Heart left ventricle (tissue), 16 donors: ENCODE data around the gene PSMA6. TPM values are rescaled to one million over a fixed set of nuclear protein-coding genes. Genes with fewer than 3 reads are reported as not detected.
"Not testable (repeated sequence)": the region's sequence is repeated elsewhere in the genome, so short reads cannot be mapped to it uniquely, and the experiment has no call there.

Experiments
- ATAC-seq, 4 donors: fragments of 200-7000 bp; cut with Tn5 transposase; one replicate each; pipeline ENCODE4 v1.9.1; 2020 to 2022; ENCODE audit warnings: moderate library complexity in 4 of 4, mild to moderate bottlenecking in 3 of 4, moderate number of reproducible peaks in 1 of 4
- DNase-seq, 5 donors: peaks; one replicate each; pipeline ENCODE4 v3.0.0-alpha.2; 2020
- H3K27ac ChIP-seq, 12 donors: fragments of 200-600 bp; sonication (generic) in 4 of 12; one replicate each; pipeline versions ENCODE4 v1.5.0 to v1.8.0; 2016 to 2022; ENCODE audit warnings: mild to moderate bottlenecking in 2 of 12
- H3K27me3 ChIP-seq, 9 donors: fragments of 200-600 bp; sonication (generic) in 2 of 9; one replicate each; pipeline versions ENCODE4 v1.5.1 to v1.8.0; 2016 to 2022; ENCODE audit warnings: mild to moderate bottlenecking in 3 of 9
- H3K36me3 ChIP-seq, 9 donors: fragments of 200-600 bp; sonication (generic) in 2 of 9; one replicate each; pipeline versions ENCODE4 v1.5.0 to v1.8.0; 2018 to 2022; ENCODE audit warnings: mild to moderate bottlenecking in 2 of 9
- H3K4me1 ChIP-seq, 12 donors: fragments of 200-600 bp; sonication (generic) in 4 of 12; one replicate each; pipeline versions ENCODE4 v1.5.0 to v1.8.0; 2016 to 2022; ENCODE audit warnings: mild to moderate bottlenecking in 3 of 12
- H3K4me3 ChIP-seq, 12 donors: fragments of 200-600 bp; sonication (generic) in 4 of 12; one replicate each; pipeline versions ENCODE4 v1.5.0 to v1.8.0; 2017 to 2022; ENCODE audit warnings: mild to moderate bottlenecking in 9 of 12, moderate library complexity in 4 of 12
- H3K9me3 ChIP-seq, 12 donors: fragments of 200-600 bp; sonication (generic) in 4 of 12; one replicate each; pipeline versions ENCODE4 v1.5.0 to v1.8.0; 2016 to 2022; ENCODE audit warnings: mild to moderate bottlenecking in 1 of 12
- CTCF ChIP-seq, 12 donors: fragments of 200-600 bp; sonication (generic) in 4 of 12; IDR thresholded peaks; one replicate each; pipeline versions ENCODE4 v1.5.0 to v1.8.0; 2018 to 2022; ENCODE audit warnings: antibody characterized with exemption in 12 of 12, mild to moderate bottlenecking in 5 of 12
- POLR2A ChIP-seq, 2 donors: fragments of 450-650 bp; IDR thresholded peaks; one replicate each; pipeline ENCODE4 v1.6.1; 2017; ENCODE audit warnings: antibody characterized with exemption in 2 of 2, mild to moderate bottlenecking in 2 of 2, moderate library complexity in 2 of 2
- WGBS, 4 donors: extraction: QIAGEN DNeasy Blood & Tissue Kit in 2 of 4; methylation state at CpG; one replicate each; pipeline versions ENCODE4 v1.1.5 to v1.1.7; 2013 to 2018; 5-methylcytosine and 5-hydroxymethylcytosine counted together
- intact Hi-C, 10 donors: fragments of 100-400 bp; cut with DNase I; formaldehyde crosslinking; loops; one replicate each; pipeline versions ENCODE4 v1.11.1 to v1.14.2; 2022
- polyA plus RNA-seq, 2 donors: library from polyadenylated mRNA; stranded (reverse); fragments of 200-250 nt; gene quantifications; one replicate each; pipeline ENCODE4 v1.2.3, GENCODE V29; 2013
- total RNA-seq, 9 donors: library from RNA; depleted of rRNA in 2 of 9; stranded (reverse); fragments of >200 nt in 2 of 9; fragmentation: NEBNext Ultra II Directional in 3 of 9; extraction: Animal tissue kit (Norgen Biotek cat#: 25700) in 3 of 9; gene quantifications; one replicate each; pipeline versions ENCODE4 v1.1.0 to v1.2.4, GENCODE V29; 2016 to 2023
- donor health status: ischemic (EF 13 %, LVEDD 7.1; RV severe dilation, severe dysfunction).
- donor health status: healthy with polysubstance abuse.
- donor health status: DM: no; HTN: yes; CAD: no.
- donor health status: DM: no; HTN: no; CAD: no.
- donor health status: ischemic (EF 25% LVEDD 6.9; RV normal size, moderate dysfunction).
- donor health status: ischemic (EF 25% LVEDD 5.7; RV mildly dilated, moderate dysfunction).
- donor health status: healthy.
- donor health status: DM: yes; HTN: yes; CAD: no.
- donor health status: ischemic (EF 35%, LVEDD 5.7; RV mildly dilated, moderate dysfunction).
- donor health status: nonischemic (EF 11% LVEDD 7.7; RV severe dilation, severe dysfunction).
- donor health status: DM: yes; HTN: yes; CAD: no.
- donor health status: PGD.
- donor health status: ischemic (EF 29% LVEDD 5.4; RV normal size, mild dysfunction).
- donor health status: nonischemic (EF 23%, LVEDD 6.1; RV moderate dilation, normal function).

The PSMA6 gene
- total and polyA plus RNA-seq, 11 donors, result 123 to 293 (median 176) TPM

- Histone ChIP-seq H3K9me3 (peaks cover 0 to 5% (median 0%) of the 10 kb centered on the region in 12 donors), H3K36me3 (peaks cover 0 to 12% (median 0%) of the 10 kb centered on the region in 9 donors), H3K4me1 (peaks cover 13 to 100% (median 48%) of the 10 kb centered on the region in 12 donors), H3K4me3 (no peak overlapping the region), H3K27ac (peak overlapping the region in 1 of 12 donors; percentile 47), H3K27me3 (no peaks in the 10 kb centered on the region)
- no peak for TF ChIP-seq POLR2A (IDR thresholded peaks at IDR 0.05)
- no peak for TF ChIP-seq CTCF (IDR thresholded peaks at IDR 0.05)
- no peak for DNase-seq
- no peak for ATAC-seq
- intact Hi-C loops, result no loop called here
- WGBS, 4 donors, result 86 to 89% (median 87%) methylated on average over 4 of the region's 4 CpGs
These were observed 6.2 kb downstream of the PSMA6 start for GRCh38 chr14:35298351-35298750.

GRCh38 chr14:35299708-35300107 is 7.5 kb downstream of the PSMA6 start:
- no peak for TF ChIP-seq POLR2A (IDR thresholded peaks at IDR 0.05)
- TF ChIP-seq CTCF (IDR thresholded peaks at IDR 0.05), result no peak
- WGBS, 4 donors, result 46 to 56% (median 51%) methylated on average over 1 of the region's 1 CpG
- Histone ChIP-seq H3K4me3 (no peak overlapping the region), H3K36me3 (peaks cover 0 to 12% (median 0%) of the 10 kb centered on the region in 9 donors), H3K27ac (peak overlapping the region in 1 of 12 donors; percentile 38), H3K9me3 (peaks cover 0 to 5% (median 0%) of the 10 kb centered on the region in 12 donors), H3K4me1 (peaks cover 10 to 94% (median 36%) of the 10 kb centered on the region in 12 donors), H3K27me3 (no peaks in the 10 kb centered on the region)
- ATAC-seq (no peak), DNase-seq (no peak)
- intact Hi-C loops, result loop anchor here in 2 of 10 donors (5.0 kb wide), 2 partner anchors 38 to 67 kb away; no protein-coding TSS in a partner anchor

GRCh38 chr14:35300228-35300627 is 8.0 kb downstream of the PSMA6 start:
- Histone ChIP-seq H3K27me3 (no peaks in the 10 kb centered on the region), H3K9me3 (peaks cover 0 to 5% (median 0%) of the 10 kb centered on the region in 12 donors), H3K36me3 (peaks cover 0 to 12% (median 0%) of the 10 kb centered on the region in 9 donors), H3K4me3 (no peak overlapping the region), H3K27ac (no peak overlapping the region), H3K4me1 (peaks cover 8 to 89% (median 34%) of the 10 kb centered on the region in 12 donors)
- WGBS, 4 donors, result 88 to 92% (median 89%) methylated on average over 3 of the region's 3 CpGs
- DNase-seq, result no peak
- ATAC-seq, result no peak
- TF ChIP-seq CTCF (IDR thresholded peaks at IDR 0.05) (no peak), POLR2A (IDR thresholded peaks at IDR 0.05) (no peak)
- intact Hi-C loops, result loop anchor here in 2 of 10 donors (5.0 kb wide), 2 partner anchors 37 to 68 kb away; no protein-coding TSS in a partner anchor

DNA sequence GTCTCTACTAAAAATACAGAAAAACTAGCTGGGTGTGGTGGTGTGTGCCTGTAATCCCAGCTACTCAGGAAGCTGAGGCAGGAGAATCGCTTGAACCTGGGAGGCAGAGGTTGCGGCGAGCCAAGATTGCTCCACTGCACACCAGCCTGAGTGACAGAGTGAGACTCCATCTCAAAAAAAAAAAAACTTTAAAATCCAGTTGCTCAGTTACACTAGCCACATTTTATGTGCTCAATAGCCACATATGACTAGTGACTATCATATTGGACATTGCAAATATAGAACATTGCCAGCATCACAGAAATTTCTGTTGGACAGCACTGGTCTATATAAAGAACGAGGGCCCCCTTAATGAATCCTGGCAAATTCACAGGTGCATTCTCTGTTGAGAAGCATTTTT is 9.2 kb downstream of the PSMA6 start:
- peaks cover 4 to 78% (median 27%) of the 10 kb centered on the region in 12 donors for H3K4me1 ChIP-seq
- H3K27me3 ChIP-seq, H3K9me3 ChIP-seq, DNase-seq, H3K36me3 ChIP-seq, ATAC-seq, H3K4me3 ChIP-seq: not testable (repeated sequence)
- WGBS, 4 donors, result 52 to 66% (median 54%) methylated on average over 4 of the region's 4 CpGs
- intact Hi-C loops, result loop anchor here in 2 of 10 donors (1.0 to 5.0 kb wide), 3 partner anchors 16 to 69 kb away; no protein-coding TSS in a partner anchor
- H3K27ac ChIP-seq, result peak overlapping the region in 5 of 12 donors; percentile 18 to 58 (median 24)
